T-helper 2 cell (primary cell): ENCODE measurements around the gene NUDT4.
"Not testable (repeated sequence)": the region's sequence is repeated elsewhere in the genome, so short reads cannot be mapped to it uniquely, and the experiment has no call there.

Source experiments
- DNase-seq, 5 experiments: peaks; one replicate each; pipeline versions ENCODE4 v3.0.0 to v3.0.0-alpha.2; 2012 to 2022

Gene NUDT4

GRCh38 chr12:93368766-93369165 is 9.0 kb upstream of the NUDT4 start:
- DNase-seq: no peak

- DNase-seq: no peak
Measured at GRCh38 chr12:93369505-93369904, 8.2 kb upstream of the NUDT4 start.

- DNase-seq: no peak
Measured at GRCh38 chr12:93370947-93371346, 6.8 kb upstream of the NUDT4 start.

GRCh38 chr12:93373961-93374656 is 3.6 kb upstream of the NUDT4 start:
- DNase-seq: peak in 1 of 5 experiments; percentile 36

- DNase-seq: no peak
Measured at GRCh38 chr12:93375906-93376305, 1.8 kb upstream of the NUDT4 start.

GRCh38 chr12:93376436-93377251 is 1.1 kb upstream of the NUDT4 start:
- DNase-seq: no peak

- DNase-seq: peak; percentile 19 to 82 (median 41)
Measured at GRCh38 chr12:93378196-93378997, 672 bp downstream of the NUDT4 start.

DNA sequence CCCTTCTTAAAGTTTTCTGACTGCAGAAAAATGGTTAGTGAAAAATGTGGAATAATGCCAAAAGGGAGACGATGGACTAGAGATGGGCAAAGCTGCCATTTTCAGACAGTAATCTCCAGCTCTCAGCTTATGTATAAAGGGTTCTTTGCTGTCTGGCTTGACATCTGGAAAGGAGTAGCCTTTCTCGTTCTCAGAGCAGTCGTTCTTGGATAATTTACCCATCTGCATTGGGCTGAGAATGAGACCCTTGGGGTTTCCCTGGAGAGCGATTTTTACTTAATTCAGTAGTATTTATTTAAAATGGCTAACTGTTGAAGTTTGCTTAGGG is 1.2 kb downstream of the NUDT4 start:
- peak in 1 of 5 experiments; percentile 26 for DNase-seq

- peak in 1 of 5 experiments; percentile 29 for DNase-seq
Measured at GRCh38 chr12:93379326-93379980, 1.7 kb downstream of the NUDT4 start.

DNA sequence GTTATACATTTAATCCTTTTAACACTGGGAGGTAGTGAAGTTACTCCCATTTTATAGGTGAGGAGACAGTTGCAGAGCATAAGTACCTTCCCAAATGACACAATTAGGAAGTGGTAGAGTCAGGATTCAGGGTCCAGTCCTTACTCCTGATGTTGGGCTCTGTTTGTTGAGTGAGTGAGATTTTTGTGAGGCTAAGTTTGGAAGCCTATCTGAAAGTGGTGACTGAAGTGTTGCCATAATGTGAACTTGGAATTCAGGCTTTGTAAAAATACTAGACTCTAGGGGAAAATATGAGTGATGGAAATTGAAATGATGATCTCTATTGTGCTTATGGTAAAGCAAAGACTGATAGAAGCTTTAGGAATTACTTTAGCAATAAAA is 2.2 kb downstream of the NUDT4 start:
- DNase-seq: no peak

DNA sequence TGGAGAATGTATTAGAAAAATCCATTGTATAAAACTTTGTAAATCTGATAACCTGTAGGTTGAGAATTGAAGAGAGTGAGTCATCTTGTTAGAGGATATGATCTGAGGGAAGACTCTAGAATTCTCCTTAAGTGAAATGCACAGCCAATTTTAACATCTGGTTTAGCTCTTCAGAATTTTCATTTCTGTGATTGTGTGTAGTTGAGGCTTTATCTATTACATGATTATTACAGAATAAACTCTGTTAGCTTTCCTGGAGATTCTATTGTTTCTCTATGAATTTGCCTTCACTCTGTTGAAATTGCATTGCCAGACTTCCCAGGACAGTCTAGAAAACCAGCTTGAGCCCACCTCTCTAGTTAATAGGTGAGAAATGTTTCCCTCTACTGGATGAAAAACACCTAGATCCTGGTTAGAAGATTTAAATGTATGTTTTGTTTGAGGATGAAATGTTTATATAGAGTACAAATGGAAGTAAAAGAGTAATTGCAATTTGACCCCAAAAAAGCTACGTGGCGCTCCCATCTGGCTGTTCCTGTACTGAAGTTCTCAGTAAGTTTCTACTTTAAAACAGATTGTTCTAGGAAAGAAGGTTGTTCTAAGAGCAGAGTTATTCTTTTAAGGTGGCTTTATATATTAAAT is 2.9 kb downstream of the NUDT4 start:
- peak in 1 of 5 experiments; percentile 46 for DNase-seq

- no peak for DNase-seq
Measured at GRCh38 chr12:93381161-93381975, 3.6 kb downstream of the NUDT4 start.

DNA sequence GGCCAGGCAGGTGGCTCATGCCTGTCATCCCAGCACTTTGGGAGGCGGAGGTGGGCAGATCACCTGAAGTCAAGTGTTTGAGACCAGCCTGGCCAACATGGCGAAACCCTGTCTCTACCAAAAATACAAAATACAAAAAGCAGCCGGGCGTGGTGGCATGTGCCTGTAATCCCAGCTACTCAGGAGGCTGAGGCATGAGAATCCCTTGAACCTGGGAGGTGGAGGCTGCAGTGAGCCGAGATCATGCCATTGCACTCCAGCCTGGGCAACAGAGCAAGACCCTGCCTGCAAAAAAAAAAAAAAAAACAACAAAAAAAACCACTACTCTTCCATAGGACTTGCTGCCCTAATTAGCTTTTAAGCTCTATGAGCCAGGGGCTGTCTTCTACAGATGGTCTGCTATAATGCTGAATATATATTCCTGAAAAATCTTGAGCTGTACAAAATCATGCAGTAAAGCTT is 4.3 kb downstream of the NUDT4 start:
- not testable (repeated sequence) for DNase-seq

GRCh38 chr12:93387780-93388179 is 10.1 kb downstream of the NUDT4 start:
- DNase-seq: peak in 2 of 5 experiments; percentile 64 to 73

DNA sequence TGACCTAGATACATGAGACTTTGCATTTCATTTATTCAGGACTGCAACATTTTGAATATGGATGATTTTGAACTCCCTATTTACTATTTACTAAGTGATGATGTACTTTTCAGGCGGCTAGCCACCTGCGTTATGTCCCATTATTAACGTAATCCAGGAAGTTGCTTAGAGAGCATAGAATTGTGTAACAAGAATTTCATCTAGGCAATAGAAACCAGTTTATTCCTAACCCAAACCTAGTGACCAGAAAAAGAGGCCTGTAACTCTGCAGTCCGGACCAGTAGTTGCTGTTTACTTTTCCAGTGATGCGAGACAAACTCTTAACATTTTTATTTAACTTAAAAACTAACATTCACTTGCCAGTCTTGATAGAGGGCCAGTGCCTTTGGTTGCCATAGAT is 12.3 kb downstream of the NUDT4 start:
- DNase-seq: no peak

- no peak for DNase-seq
Measured at GRCh38 chr12:93390549-93391297, 13.0 kb downstream of the NUDT4 start.

DNA sequence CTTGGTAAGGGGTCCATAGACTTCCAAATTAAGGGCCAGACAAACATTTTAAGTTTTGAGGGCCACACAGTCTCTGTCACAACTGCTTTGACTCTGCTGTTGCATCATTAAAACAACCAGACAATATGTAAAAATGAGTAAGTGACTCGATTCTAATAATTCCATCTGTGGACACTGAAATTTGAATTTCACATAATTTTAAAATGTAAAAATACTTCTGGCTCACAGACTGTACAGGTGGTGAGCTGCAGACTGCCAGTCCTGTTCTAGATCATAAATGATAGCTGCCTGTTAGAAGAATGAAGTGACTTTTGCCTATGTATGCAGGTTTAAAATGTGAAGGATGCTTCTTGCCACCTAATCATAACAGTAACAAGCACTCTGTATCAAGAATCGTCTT is 15.7 kb downstream of the NUDT4 start:
- DNase-seq: no peak

- DNase-seq: no peak
Measured at GRCh38 chr12:93397412-93397811, 19.7 kb downstream of the NUDT4 start.

DNA sequence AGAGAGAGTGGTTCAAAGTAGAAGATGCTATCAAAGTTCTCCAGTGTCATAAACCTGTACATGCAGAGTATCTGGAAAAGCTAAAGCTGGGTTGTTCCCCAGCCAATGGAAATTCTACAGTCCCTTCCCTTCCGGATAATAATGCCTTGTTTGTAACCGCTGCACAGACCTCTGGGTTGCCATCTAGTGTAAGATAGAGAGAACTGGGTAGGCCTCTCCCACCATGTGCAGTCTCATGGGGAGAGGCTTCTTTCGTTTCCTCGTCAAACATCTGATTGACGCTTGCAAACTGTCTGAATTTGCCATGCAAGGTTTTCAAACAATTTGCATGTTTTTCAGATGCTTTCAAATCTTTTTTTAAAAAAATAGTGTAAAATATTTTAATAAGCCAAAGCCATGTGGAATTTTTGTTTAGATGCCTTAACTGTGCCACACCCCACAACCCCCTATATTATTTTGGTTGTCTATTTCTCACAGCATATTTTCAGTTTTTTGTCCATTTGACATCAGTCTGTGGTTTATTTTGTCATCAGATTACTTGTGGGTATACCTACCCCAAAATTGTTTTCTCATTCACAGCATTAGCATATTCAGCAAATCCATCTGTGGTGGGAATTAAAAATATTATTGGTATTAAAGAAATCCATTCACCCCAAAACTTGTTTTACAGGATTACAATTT is 21.6 kb downstream of the NUDT4 start:
- not testable (repeated sequence) for DNase-seq
